Measurements from ENCODE around the gene DDAH1.

DNA sequence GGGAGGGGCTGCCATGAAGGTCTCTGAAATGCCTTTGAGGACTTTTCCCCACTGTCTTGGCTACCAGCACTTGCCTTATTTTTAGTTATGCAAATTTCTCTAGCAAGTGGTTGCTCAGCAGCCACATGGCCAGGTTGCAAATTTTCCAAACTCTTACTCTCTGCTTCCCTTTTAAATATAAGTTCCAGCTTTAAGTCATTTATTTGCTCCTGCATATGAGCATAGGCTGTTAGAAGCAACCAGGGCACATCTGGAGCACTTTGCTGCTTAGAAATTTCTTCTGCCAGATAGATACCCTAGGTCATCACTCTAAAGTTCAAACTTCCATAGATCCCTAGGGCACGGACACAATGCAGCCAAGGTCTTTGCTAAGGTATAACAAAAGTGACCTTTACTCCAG, 44.8 kb downstream of the DDAH1 start:
- TF ChIP-seq CTCF (IDR thresholded peaks at IDR 0.05) (no peak), POLR2AphosphoS5 (IDR thresholded peaks at IDR 0.05) (no peak), POLR2A (IDR thresholded peaks at IDR 0.05) (no peak), EP300 (IDR thresholded peaks at IDR 0.05) (no peak)

Data from sigmoid colon (tissue), 4 donors.